Esophagus (tissue), 2 donors: ENCODE results near the gene PCOLCE2. TPM values are rescaled to one million over a fixed set of nuclear protein-coding genes. Genes with fewer than 3 reads are reported as not detected.
"Not testable (repeated sequence)": the region's sequence is repeated elsewhere in the genome, so short reads cannot be mapped to it uniquely, and the experiment has no call there.

ENCODE experiments used
- H3K27ac ChIP-seq, 2 donors: one replicate each; pipeline ENCODE4 v1.5.1; 2013; ENCODE audit warnings: low read depth in 2 of 2, mild to moderate bottlenecking in 2 of 2, inconsistent platforms in 1 of 2, low read length in 1 of 2, moderate library complexity in 1 of 2
- H3K27me3 ChIP-seq, 2 donors: one replicate each; pipeline ENCODE4 v1.6.1; 2013; ENCODE audit warnings: low read length in 2 of 2, control low read depth in 1 of 2, mild to moderate bottlenecking in 1 of 2; ENCODE audit not compliant: insufficient read depth in 2 of 2, control insufficient read depth in 1 of 2
- H3K36me3 ChIP-seq, 2 donors: one replicate each; pipeline ENCODE4 v1.6.1; 2013; ENCODE audit warnings: low read length in 1 of 2; ENCODE audit not compliant: control insufficient read depth in 2 of 2, insufficient read depth in 2 of 2
- H3K4me1 ChIP-seq, 2 donors: one replicate each; pipeline ENCODE4 v1.6.1; 2013; ENCODE audit warnings: low read length in 1 of 2; ENCODE audit not compliant: control insufficient read depth in 2 of 2, insufficient read depth in 2 of 2
- H3K4me3 ChIP-seq, 2 donors: one replicate each; pipeline ENCODE4 v1.5.1; 2013; ENCODE audit warnings: low read length in 2 of 2, mild to moderate bottlenecking in 2 of 2, low read depth in 1 of 2, moderate library complexity in 1 of 2
- H3K9me3 ChIP-seq, 2 donors: one replicate each; pipeline ENCODE4 v1.6.1; 2013; ENCODE audit warnings: mild to moderate bottlenecking in 2 of 2, low read depth in 1 of 2, low read length in 1 of 2, moderate library complexity in 1 of 2; ENCODE audit not compliant: control insufficient read depth in 2 of 2, insufficient read depth in 1 of 2
- WGBS, 2 donors: extraction: QIAGEN DNeasy Blood & Tissue Kit; methylation state at CpG; one replicate each; pipeline ENCODE4 v1.1.7; 2013; 5-methylcytosine and 5-hydroxymethylcytosine counted together
- polyA plus RNA-seq, 2 donors: library from polyadenylated mRNA; stranded (reverse); fragments of 200-250 nt; gene quantifications; one replicate each; pipeline ENCODE4 v1.2.3, GENCODE V29; 2013
- donor health status: healthy with polysubstance abuse.
- donor health status: Bipolar disorder and iron deficiency.

The PCOLCE2 gene
- polyA plus RNA-seq, 2 donors: 1.4 to 1.9 TPM

- H3K36me3 ChIP-seq: no peaks in the 10 kb centered on the region
- 86 to 90% methylated on average over 2 of the region's 2 CpGs for WGBS, 2 donors
- no peaks in the 10 kb centered on the region for H3K4me1 ChIP-seq
- H3K27me3 ChIP-seq: no peaks in the 10 kb centered on the region
- H3K9me3 ChIP-seq: no peaks in the 10 kb centered on the region
- H3K4me3 ChIP-seq: no peak overlapping the region
- H3K27ac ChIP-seq: no peak overlapping the region
Measured at GRCh38 chr3:142875583-142876207, 13.2 kb downstream of the PCOLCE2 start.

GRCh38 chr3:142875099-142875498 lies 13.8 kb downstream of the PCOLCE2 start:
- WGBS, 2 donors: 84 to 88% methylated on average over 5 of the region's 5 CpGs
- Histone ChIP-seq H3K27ac (no peak overlapping the region), H3K4me3 (no peak overlapping the region), H3K9me3 (no peaks in the 10 kb centered on the region), H3K36me3 (no peaks in the 10 kb centered on the region), H3K27me3 (no peaks in the 10 kb centered on the region), H3K4me1 (no peaks in the 10 kb centered on the region)

- H3K27me3 ChIP-seq, H3K9me3 ChIP-seq, H3K36me3 ChIP-seq, H3K4me1 ChIP-seq, H3K4me3 ChIP-seq: not testable (repeated sequence)
- WGBS, 2 donors: 68 to 74% methylated on average over 8 of the region's 8 CpGs
- H3K27ac ChIP-seq: peak overlapping the region; percentile 66 to 68
Measured at GRCh38 chr3:142868382-142868781, 20.5 kb downstream of the PCOLCE2 start.

- Histone ChIP-seq H3K27ac (no peak overlapping the region), H3K27me3 (no peaks in the 10 kb centered on the region), H3K4me3 (no peak overlapping the region), H3K9me3 (no peaks in the 10 kb centered on the region), H3K4me1 (no peaks in the 10 kb centered on the region), H3K36me3 (no peaks in the 10 kb centered on the region)
- WGBS, 2 donors: 57 to 58% methylated on average over 9 of the region's 9 CpGs
Measured at GRCh38 chr3:142866841-142867631, 21.8 kb downstream of the PCOLCE2 start.

GRCh38 chr3:142863930-142864920 lies 24.7 kb downstream of the PCOLCE2 start:
- no peak overlapping the region for H3K4me3 ChIP-seq
- no peaks in the 10 kb centered on the region for H3K27me3 ChIP-seq
- H3K36me3 ChIP-seq: no peaks in the 10 kb centered on the region
- peak overlapping the region in 1 of 2 donors; percentile 50 for H3K27ac ChIP-seq
- 56 to 63% methylated on average over 8 of the region's 8 CpGs for WGBS, 2 donors
- H3K9me3 ChIP-seq: no peaks in the 10 kb centered on the region
- no peaks in the 10 kb centered on the region for H3K4me1 ChIP-seq

- Histone ChIP-seq H3K27ac (peak overlapping the region in 1 of 2 donors; percentile 33), H3K9me3 (no peaks in the 10 kb centered on the region), H3K36me3 (no peaks in the 10 kb centered on the region), H3K4me3 (no peak overlapping the region), H3K27me3 (no peaks in the 10 kb centered on the region), H3K4me1 (no peaks in the 10 kb centered on the region)
- 23 to 28% methylated on average over 7 of the region's 7 CpGs for WGBS, 2 donors
Measured at GRCh38 chr3:142863010-142863817, 25.7 kb downstream of the PCOLCE2 start.

- no peaks in the 10 kb centered on the region for H3K4me1 ChIP-seq
- H3K36me3 ChIP-seq: no peaks in the 10 kb centered on the region
- H3K27ac ChIP-seq: no peak overlapping the region
- no peak overlapping the region for H3K4me3 ChIP-seq
- no peaks in the 10 kb centered on the region for H3K9me3 ChIP-seq
- no peaks in the 10 kb centered on the region for H3K27me3 ChIP-seq
- WGBS, 2 donors: 79 to 80% methylated on average over 4 of the region's 4 CpGs
Measured at GRCh38 chr3:142861926-142862325, 27.0 kb downstream of the PCOLCE2 start.

GRCh38 chr3:142858043-142858442 lies 30.8 kb downstream of the PCOLCE2 start:
- Histone ChIP-seq H3K4me3 (no peak overlapping the region), H3K9me3 (no peaks in the 10 kb centered on the region), H3K27me3 (no peaks in the 10 kb centered on the region), H3K36me3 (no peaks in the 10 kb centered on the region), H3K27ac (no peak overlapping the region), H3K4me1 (no peaks in the 10 kb centered on the region)
- WGBS, 2 donors: 67 to 74% methylated on average over 3 of the region's 3 CpGs

GRCh38 chr3:142857056-142857455 lies 31.8 kb downstream of the PCOLCE2 start:
- no peaks in the 10 kb centered on the region for H3K27me3 ChIP-seq
- WGBS, 2 donors: 49 to 64% methylated on average over 6 of the region's 6 CpGs
- no peaks in the 10 kb centered on the region for H3K4me1 ChIP-seq
- no peaks in the 10 kb centered on the region for H3K36me3 ChIP-seq
- no peak overlapping the region for H3K27ac ChIP-seq
- H3K9me3 ChIP-seq: no peaks in the 10 kb centered on the region
- no peak overlapping the region for H3K4me3 ChIP-seq
